Keratinocyte (primary cell): ENCODE results near the gene SLC6A1. TPM values are rescaled to one million over a fixed set of nuclear protein-coding genes. Genes with fewer than 3 reads are reported as not detected.

Source experiments
- DNase-seq: peaks from one replicate; pipeline ENCODE4 v3.0.0-alpha.2; 2011; ENCODE audit warnings: low read depth, missing footprints, low spot score
- FAIRE-seq: peaks from 2 replicates; lab custom pipeline; 2011; peaks lifted over from hg19 to GRCh38; lab: Jason Lieb, UNC
- H2AFZ ChIP-seq: 2 replicates; pipeline ENCODE4 v1.6.0; 2012; ENCODE audit warnings: low read length, control low read depth, inconsistent platforms; ENCODE audit not compliant: control insufficient read depth
- H3K27ac ChIP-seq: 2 replicates; pipeline ENCODE4 v1.5.1; 2011; ENCODE audit warnings: low read length; ENCODE audit not compliant: control insufficient read depth, insufficient read depth
- H3K27me3 ChIP-seq: 3 replicates; pipeline ENCODE4 v1.6.0; 2011; ENCODE audit warnings: low read length; ENCODE audit not compliant: control insufficient read depth, insufficient read depth; ENCODE audit errors: extremely low read depth
- H3K36me3 ChIP-seq, 2 experiments: 2 replicates in 1 of 2; 3 replicates in 1 of 2; pipeline ENCODE4 v1.5.1; 2011; ENCODE audit warnings: low read length in 2 of 2, mild to moderate bottlenecking in 1 of 2; ENCODE audit not compliant: control insufficient read depth in 2 of 2, insufficient read depth in 2 of 2; ENCODE audit errors: extremely low read depth in 1 of 2
- H3K4me1 ChIP-seq: 3 replicates; pipeline ENCODE4 v1.5.1; 2011; ENCODE audit warnings: low read length; ENCODE audit not compliant: control insufficient read depth, insufficient read depth; ENCODE audit errors: extremely low read depth
- H3K4me2 ChIP-seq: 3 replicates; pipeline ENCODE4 v1.6.0; 2011; ENCODE audit warnings: low read depth, low read length; ENCODE audit not compliant: control insufficient read depth, insufficient read depth; ENCODE audit errors: extremely low read depth
- H3K4me3 ChIP-seq, 3 experiments: fragments of 200-600 bp in 1 of 3; sonication (generic) in 1 of 3; 2 replicates in 2 of 3; 3 replicates in 1 of 3; pipeline ENCODE4 v1.5.1; 2011 to 2016; ENCODE audit warnings: low read length in 3 of 3, mild to moderate bottlenecking in 3 of 3, control low read depth in 2 of 3, inconsistent platforms in 1 of 3, low read depth in 1 of 3, mixed read lengths in 1 of 3, mixed run types in 1 of 3, moderate library complexity in 1 of 3; ENCODE audit not compliant: control insufficient read depth in 2 of 3, insufficient read depth in 2 of 3; ENCODE audit errors: extremely low read depth in 1 of 3
- H3K79me2 ChIP-seq: 2 replicates; pipeline ENCODE4 v1.6.0; 2012; ENCODE audit warnings: low read length; ENCODE audit not compliant: control insufficient read depth, insufficient read depth
- H3K9ac ChIP-seq: 3 replicates; pipeline ENCODE4 v1.6.0; 2011; ENCODE audit warnings: low read length; ENCODE audit not compliant: control insufficient read depth, insufficient read depth; ENCODE audit errors: extremely low read depth
- H3K9me1 ChIP-seq: 3 replicates; pipeline ENCODE4 v1.6.0; 2011; ENCODE audit warnings: low read length; ENCODE audit not compliant: control insufficient read depth, insufficient read depth; ENCODE audit errors: extremely low read depth
- H3K9me3 ChIP-seq: 2 replicates; pipeline ENCODE4 v1.5.1; 2012; ENCODE audit warnings: low read depth, low read length; ENCODE audit not compliant: control insufficient read depth
- H4K20me1 ChIP-seq: 3 replicates; pipeline ENCODE4 v1.6.0; 2011; ENCODE audit warnings: low read length; ENCODE audit not compliant: control insufficient read depth, insufficient read depth; ENCODE audit errors: extremely low read depth
- CTCF ChIP-seq, 3 experiments: IDR thresholded peaks in 1 of 3; conservative IDR thresholded peaks in 1 of 3; optimal IDR thresholded peaks in 1 of 3; 2 replicates in 2 of 3; 3 replicates in 1 of 3; pipeline versions ENCODE3 to v1.5.1; 2011; ENCODE audit warnings: low read length in 3 of 3, mild to moderate bottlenecking in 3 of 3, moderate library complexity in 2 of 3, control low read depth in 1 of 3, inconsistent platforms in 1 of 3; ENCODE audit not compliant: insufficient read depth in 2 of 3; ENCODE audit errors: extremely low read depth in 1 of 3
- EZH2 ChIP-seq: IDR thresholded peaks from one replicate; pipeline ENCODE4 v1.6.1; 2012; ENCODE audit warnings: inconsistent platforms, mild to moderate bottlenecking, low read length, moderate library complexity
- dilution Hi-C: fragments of 300-500 bp; cut with MboI; formaldehyde crosslinking; loops from one replicate; pipeline ENCODE4 v1.7.0; 2020; ENCODE audit warnings: low sequenced_read_pairs; ENCODE audit not compliant: extremely low pct_ligation_motif_present
- polyA plus RNA-seq, 5 experiments: library from polyadenylated mRNA; depleted of rRNA in 3 of 5; stranded (reverse) in 3 of 5; stranded (forward) in 1 of 5; unstranded in 1 of 5; fragments of >200 nt; gene quantifications; 1 replicate in 1 of 5; 2 replicates in 3 of 5; 3 replicates in 1 of 5; pipeline versions ENCODE4 v1.2.1 to v1.2.3, GENCODE V29; 2011 to 2012; ENCODE audit warnings: missing spikeins in 2 of 5, low read depth in 1 of 5, low replicate concordance in 1 of 5

The SLC6A1 gene
- polyA plus RNA-seq, 1 donor (not counting 4 experiments of a cell fraction or from before 2014, with no cell fraction given): not detected

GRCh38 chr3:11035757-11036505 lies 43.4 kb downstream of the SLC6A1 start:
- Histone ChIP-seq H3K27me3 (peaks cover 8% of the 10 kb centered on the region), H3K4me2 (no peak overlapping the region), H3K9me1 (no peaks in the 10 kb centered on the region), H4K20me1 (no peaks in the 10 kb centered on the region), H3K9me3 (no peaks in the 10 kb centered on the region), H3K27ac (no peak overlapping the region), H3K4me1 (no peaks in the 10 kb centered on the region), H3K79me2 (no peaks in the 10 kb centered on the region), H3K36me3 (no peaks in the 10 kb centered on the region), H3K9ac (no peak overlapping the region), H2AFZ (no peak overlapping the region), H3K4me3 (no peak overlapping the region)
- TF ChIP-seq CTCF (optimal IDR thresholded peaks at IDR 0.05 in 1 of 3, IDR thresholded peaks at IDR 0.05 in 1 of 3, conservative IDR thresholded peaks at IDR 0.05 in 1 of 3; ENCODE audit: extremely low read depth in 1 of 3, insufficient read depth in 2 of 3, low read length in 3 of 3) (no peak), EZH2 (no peak)
- DNase-seq (no peak), FAIRE-seq (no peak)
- dilution Hi-C loops: loop anchor here (10.0 kb wide), 1 partner anchor 81 kb away; no protein-coding TSS in a partner anchor

- no peaks in the 10 kb centered on the region for H3K9me3 ChIP-seq
- H3K4me1 ChIP-seq: no peaks in the 10 kb centered on the region
- no peak overlapping the region for H3K9ac ChIP-seq
- no peaks in the 10 kb centered on the region for H3K36me3 ChIP-seq
- H3K79me2 ChIP-seq: no peaks in the 10 kb centered on the region
- TF ChIP-seq CTCF (optimal IDR thresholded peaks at IDR 0.05 in 1 of 3, IDR thresholded peaks at IDR 0.05 in 1 of 3, conservative IDR thresholded peaks at IDR 0.05 in 1 of 3; ENCODE audit: extremely low read depth in 1 of 3, insufficient read depth in 2 of 3, low read length in 3 of 3) (no peak), EZH2 (no peak)
- H3K27ac ChIP-seq: no peak overlapping the region
- H4K20me1 ChIP-seq: no peaks in the 10 kb centered on the region
- H3K27me3 ChIP-seq: peaks cover 8% of the 10 kb centered on the region
- DNase-seq (no peak), FAIRE-seq (no peak)
- H3K9me1 ChIP-seq: no peaks in the 10 kb centered on the region
- H3K4me3 ChIP-seq: no peak overlapping the region
- no peak overlapping the region for H3K4me2 ChIP-seq
- no peak overlapping the region for H2AFZ ChIP-seq
- dilution Hi-C loops: loop anchor here (10.0 kb wide), 1 partner anchor 83 kb away; no protein-coding TSS in a partner anchor
Observed at GRCh38 chr3:11037241-11037873, 44.8 kb downstream of the SLC6A1 start.
